ENCODE results near the gene SBNO2. TPM values are rescaled to one million over a fixed set of nuclear protein-coding genes. Genes with fewer than 3 reads are reported as not detected.

Gene SBNO2
- total RNA-seq, 1 donor from 2014 or later: 37.3 TPM

- intact Hi-C loops (cut with DNase I): no loop called here
- DNase-seq (ENCODE audit: low spot score): no peak
Observed at GRCh38 chr19:1104311-1105007, 69.6 kb downstream of the SBNO2 start.

- intact Hi-C loops (cut with DNase I): loop anchor here (2.0 kb wide), 2 partner anchors 51 to 83 kb away; partner anchors contain the start of genes RNU6-2 and TMEM259
- DNase-seq (ENCODE audit: low spot score): peak; percentile 99
Observed at GRCh38 chr19:1103708-1104310, 70.3 kb downstream of the SBNO2 start, which contains the start of gene GPX4. Gene GPX4 (plus strand): TSS chr19:1103994. CDS start chr19:1104044, 50 bp downstream.

- intact Hi-C loops (cut with DNase I): loop anchor here (2.0 kb wide), 2 partner anchors 52 to 82 kb away; partner anchors contain the start of genes RNU6-2 and TMEM259
- no peak for DNase-seq (ENCODE audit: low spot score)
Observed at GRCh38 chr19:1103132-1103707, 70.8 kb downstream of the SBNO2 start.

- no peak for DNase-seq (ENCODE audit: low spot score)
- intact Hi-C loops (cut with DNase I): loop anchor here (2.0 kb wide), 2 partner anchors 52 to 82 kb away; partner anchors contain the start of genes RNU6-2 and TMEM259
Observed at GRCh38 chr19:1102407-1103131, 71.5 kb downstream of the SBNO2 start.

GRCh38 chr19:1101337-1101698 is 72.8 kb downstream of the SBNO2 start:
- intact Hi-C loops (cut with DNase I): no loop called here
- no peak for DNase-seq (ENCODE audit: low spot score)

GRCh38 chr19:1098177-1099051 is 75.7 kb downstream of the SBNO2 start:
- intact Hi-C loops (cut with DNase I): loop anchor here (10.0 kb wide), 1 partner anchor 174 kb away; the partner anchor contains the start of gene ARID3A
- DNase-seq (ENCODE audit: low spot score): no peak

GRCh38 chr19:1097810-1098176 is 76.3 kb downstream of the SBNO2 start:
- intact Hi-C loops (cut with DNase I): loop anchor here (10.0 kb wide), 1 partner anchor 173 kb away; the partner anchor contains the start of gene ARID3A

GRCh38 chr19:1094978-1095701 is 78.9 kb downstream of the SBNO2 start, which contains the start of gene POLR2E:
Gene POLR2E (minus strand): TSS chr19:1095375. CDS start chr19:1095315, 60 bp downstream.
- DNase-seq (ENCODE audit: low spot score): peak; percentile 100
- intact Hi-C loops (cut with DNase I): loop anchor here (10.0 kb wide), 1 partner anchor 170 kb away; the partner anchor contains the start of gene ARID3A

More at GRCh38 chr19:1097810-1098176, 76.3 kb downstream of the SBNO2 start:
- no peak for DNase-seq (ENCODE audit: low spot score)

- DNase-seq (ENCODE audit: low spot score): no peak
- intact Hi-C loops (cut with DNase I): loop anchor here (10.0 kb wide), 1 partner anchor 170 kb away; the partner anchor contains the start of gene ARID3A
Observed at GRCh38 chr19:1094655-1094977, 79.5 kb downstream of the SBNO2 start.

- intact Hi-C loops (cut with DNase I): loop anchor here (10.0 kb wide), 1 partner anchor 169 kb away; the partner anchor contains the start of gene ARID3A
- no peak for DNase-seq (ENCODE audit: low spot score)
Observed at GRCh38 chr19:1093811-1094553, 80.1 kb downstream of the SBNO2 start.

GRCh38 chr19:1093330-1093729 is 80.7 kb downstream of the SBNO2 start:
- no peak for DNase-seq (ENCODE audit: low spot score)
- intact Hi-C loops (cut with DNase I): loop anchor here (10.0 kb wide), 1 partner anchor 169 kb away; the partner anchor contains the start of gene ARID3A

GRCh38 chr19:1091544-1092175 is 82.4 kb downstream of the SBNO2 start:
- DNase-seq (ENCODE audit: low spot score): no peak
- intact Hi-C loops (cut with DNase I): loop anchor here (10.0 kb wide), 1 partner anchor 167 kb away; the partner anchor contains the start of gene ARID3A

- DNase-seq (ENCODE audit: low spot score): no peak
- intact Hi-C loops (cut with DNase I): loop anchor here (10.0 kb wide), 1 partner anchor 166 kb away; the partner anchor contains the start of gene ARID3A
Observed at GRCh38 chr19:1090731-1091543, 83.1 kb downstream of the SBNO2 start.

GRCh38 chr19:1089891-1090290 is 84.2 kb downstream of the SBNO2 start:
- no peak for DNase-seq (ENCODE audit: low spot score)
- intact Hi-C loops (cut with DNase I): loop anchor here (10.0 kb wide), 1 partner anchor 165 kb away; the partner anchor contains the start of gene ARID3A

GRCh38 chr19:1089126-1089771 is 84.8 kb downstream of the SBNO2 start:
- intact Hi-C loops (cut with DNase I): no loop called here
- DNase-seq (ENCODE audit: low spot score): no peak
